RWPE1 (cell line): ENCODE measurements around the gene MRPL16.

Experiments
- CTCF ChIA-PET: fragments of 350-600 bp; sonication (Branson Sonifier 250); formaldehyde crosslinking; extraction: SDS; loops from one replicate; lab custom pipeline; 2021; lab: Yijun Ruan, JAX
- POLR2A ChIA-PET: fragments of 400-600 bp; formaldehyde crosslinking; extraction: SDS; loops from one replicate; lab custom pipeline; 2020; ENCODE audit warnings: antibody characterized with exemption; ENCODE audit not compliant: low non-redundant PET; lab: Yijun Ruan, JAX
- DNase-seq: peaks from one replicate; pipeline ENCODE4 v3.0.0; 2012; ENCODE audit warnings: low spot score
- H3K27ac ChIP-seq: fragments of 450-650 bp; 2 replicates; pipeline ENCODE4 v1.5.1; 2017
- CTCF ChIP-seq: fragments of 450-650 bp; conservative IDR thresholded peaks from 2 replicates; pipeline ENCODE4 v1.5.1; 2017; ENCODE audit warnings: low read depth, mild to moderate bottlenecking

Gene MRPL16

GRCh38 chr11:59761993-59762392, 48.6 kb downstream of the MRPL16 start:
- no peak for TF ChIP-seq CTCF
- POLR2A ChIA-PET: no interaction called here
- DNase-seq: no peak
- CTCF ChIA-PET: no interaction called here
- H3K27ac ChIP-seq: no peak overlapping the region

- CTCF ChIA-PET: no interaction called here
- TF ChIP-seq CTCF: no peak
- H3K27ac ChIP-seq: no peak overlapping the region
- POLR2A ChIA-PET: no interaction called here
- no peak for DNase-seq
Observed at GRCh38 chr11:59760771-59761170, 49.8 kb downstream of the MRPL16 start.

- no peak for TF ChIP-seq CTCF
- no peak overlapping the region for H3K27ac ChIP-seq
- no peak for DNase-seq
- POLR2A ChIA-PET: no interaction called here
- CTCF ChIA-PET: interaction anchor here (0.7 kb wide), 1 partner anchor 1957 kb away, joined by 3 read pairs; no protein-coding TSS in a partner anchor
Observed at GRCh38 chr11:59759900-59760299, 50.7 kb downstream of the MRPL16 start.

- DNase-seq: no peak
- no peak overlapping the region for H3K27ac ChIP-seq
- CTCF ChIA-PET: no interaction called here
- POLR2A ChIA-PET: no interaction called here
- TF ChIP-seq CTCF: no peak
Observed at GRCh38 chr11:59758401-59759037, 52.1 kb downstream of the MRPL16 start.

GRCh38 chr11:59756845-59757244, 53.7 kb downstream of the MRPL16 start:
- DNase-seq: peak; percentile 69
- ChIA-PET CTCF (no interaction called here), POLR2A (no interaction called here)
- peak overlapping the region; percentile 24; the same call in 1 of the 2 replicates for H3K27ac ChIP-seq
- TF ChIP-seq CTCF: no peak

GRCh38 chr11:59756558-59756840, 54.1 kb downstream of the MRPL16 start:
- CTCF ChIA-PET: interaction anchor here (1.1 kb wide), 1 partner anchor 54 kb away, joined by 3 read pairs; the partner anchor contains the start of gene MRPL16
- POLR2A ChIA-PET: no interaction called here
- no peak overlapping the region for H3K27ac ChIP-seq
- TF ChIP-seq CTCF: no peak
- DNase-seq: peak; percentile 22
